ENCODE results near the gene RAC2. TPM values are rescaled to one million over a fixed set of nuclear protein-coding genes. Genes with fewer than 3 reads are reported as not detected.

The RAC2 gene
- total RNA-seq, 1 experiment from 2014 or later: 9.4 TPM

GRCh38 chr22:37218771-37219411 lies 25.2 kb downstream of the RAC2 start:
- DNase-seq: no peak
- Histone ChIP-seq H3K36me3 (replicated peaks; ENCODE audit: control insufficient read depth, insufficient read depth, low read length) (no peaks in the 10 kb centered on the region), H3K27me3 (ENCODE audit: control insufficient read depth, insufficient read depth, low read length) (no peaks in the 10 kb centered on the region), H3K4me3 (ENCODE audit: insufficient read depth, low read depth, low read length) (no peak overlapping the region)

- DNase-seq: no peak
- H3K4me3 ChIP-seq (ENCODE audit: insufficient read depth, low read depth, low read length): no peak overlapping the region
- no peaks in the 10 kb centered on the region for H3K27me3 ChIP-seq (ENCODE audit: control insufficient read depth, insufficient read depth, low read length)
- no peaks in the 10 kb centered on the region for H3K36me3 ChIP-seq (replicated peaks; ENCODE audit: control insufficient read depth, insufficient read depth, low read length)
Observed at GRCh38 chr22:37218399-37218770, 25.7 kb downstream of the RAC2 start.

GRCh38 chr22:37215890-37216289 lies 28.2 kb downstream of the RAC2 start:
- Histone ChIP-seq H3K27me3 (ENCODE audit: control insufficient read depth, insufficient read depth, low read length) (no peaks in the 10 kb centered on the region), H3K4me3 (ENCODE audit: insufficient read depth, low read depth, low read length) (no peak overlapping the region), H3K36me3 (replicated peaks; ENCODE audit: control insufficient read depth, insufficient read depth, low read length) (no peaks in the 10 kb centered on the region)
- no peak for DNase-seq

GRCh38 chr22:37214731-37215030 lies 29.4 kb downstream of the RAC2 start:
- H3K27me3 ChIP-seq (ENCODE audit: control insufficient read depth, insufficient read depth, low read length): no peaks in the 10 kb centered on the region
- no peaks in the 10 kb centered on the region for H3K36me3 ChIP-seq (replicated peaks; ENCODE audit: control insufficient read depth, insufficient read depth, low read length)
- H3K4me3 ChIP-seq (ENCODE audit: insufficient read depth, low read depth, low read length): no peak overlapping the region
- no peak for DNase-seq

- Histone ChIP-seq H3K27me3 (ENCODE audit: control insufficient read depth, insufficient read depth, low read length) (no peaks in the 10 kb centered on the region), H3K4me3 (ENCODE audit: insufficient read depth, low read depth, low read length) (no peak overlapping the region), H3K36me3 (replicated peaks; ENCODE audit: control insufficient read depth, insufficient read depth, low read length) (no peaks in the 10 kb centered on the region)
- DNase-seq: no peak
Observed at GRCh38 chr22:37213941-37214730, 29.9 kb downstream of the RAC2 start.

- H3K36me3 ChIP-seq (replicated peaks; ENCODE audit: control insufficient read depth, insufficient read depth, low read length): no peaks in the 10 kb centered on the region
- no peak for DNase-seq
- no peaks in the 10 kb centered on the region for H3K27me3 ChIP-seq (ENCODE audit: control insufficient read depth, insufficient read depth, low read length)
- H3K4me3 ChIP-seq (ENCODE audit: insufficient read depth, low read depth, low read length): no peak overlapping the region
Observed at GRCh38 chr22:37213218-37213855, 30.7 kb downstream of the RAC2 start.

GRCh38 chr22:37212174-37212906 lies 31.7 kb downstream of the RAC2 start, which contains the start of gene SSTR3:
Gene SSTR3 (minus strand): TSS chr22:37212477. CDS start chr22:37207803, 4,674 bp downstream.
- Histone ChIP-seq H3K4me3 (ENCODE audit: insufficient read depth, low read depth, low read length) (no peak within 1 kb of the TSS; the same call in 1 of the 2 replicates), H3K27me3 (ENCODE audit: control insufficient read depth, insufficient read depth, low read length) (no peaks in the 10 kb centered on the region)

GRCh38 chr22:37211866-37212173 lies 32.2 kb downstream of the RAC2 start:
- no peak for DNase-seq
- no peaks in the 10 kb centered on the region for H3K27me3 ChIP-seq (ENCODE audit: control insufficient read depth, insufficient read depth, low read length)
- no peak overlapping the region for H3K4me3 ChIP-seq (ENCODE audit: insufficient read depth, low read depth, low read length)
- no peaks in the 10 kb centered on the region for H3K36me3 ChIP-seq (replicated peaks; ENCODE audit: control insufficient read depth, insufficient read depth, low read length)

More at GRCh38 chr22:37212174-37212906, 31.7 kb downstream of the RAC2 start, which contains the start of gene SSTR3:
- DNase-seq: peak; percentile 82
- no peaks in the 10 kb centered on the region for H3K36me3 ChIP-seq (replicated peaks; ENCODE audit: control insufficient read depth, insufficient read depth, low read length)

- Histone ChIP-seq H3K36me3 (replicated peaks; ENCODE audit: control insufficient read depth, insufficient read depth, low read length) (no peaks in the 10 kb centered on the region), H3K27me3 (ENCODE audit: control insufficient read depth, insufficient read depth, low read length) (no peaks in the 10 kb centered on the region), H3K4me3 (ENCODE audit: insufficient read depth, low read depth, low read length) (no peak overlapping the region)
- no peak for DNase-seq
Observed at GRCh38 chr22:37211075-37211865, 32.8 kb downstream of the RAC2 start.

GRCh38 chr22:37210041-37210803 lies 33.8 kb downstream of the RAC2 start:
- Histone ChIP-seq H3K27me3 (ENCODE audit: control insufficient read depth, insufficient read depth, low read length) (no peaks in the 10 kb centered on the region), H3K4me3 (ENCODE audit: insufficient read depth, low read depth, low read length) (no peak overlapping the region), H3K36me3 (replicated peaks; ENCODE audit: control insufficient read depth, insufficient read depth, low read length) (no peaks in the 10 kb centered on the region)
- DNase-seq: no peak

GRCh38 chr22:37209140-37209845 lies 34.8 kb downstream of the RAC2 start:
- Histone ChIP-seq H3K27me3 (ENCODE audit: control insufficient read depth, insufficient read depth, low read length) (peaks cover 1% of the 10 kb centered on the region; the same call in 1 of the 2 replicates), H3K4me3 (ENCODE audit: insufficient read depth, low read depth, low read length) (no peak overlapping the region), H3K36me3 (replicated peaks; ENCODE audit: control insufficient read depth, insufficient read depth, low read length) (no peaks in the 10 kb centered on the region)
- DNase-seq: no peak

- Histone ChIP-seq H3K4me3 (ENCODE audit: insufficient read depth, low read depth, low read length) (no peak overlapping the region), H3K36me3 (replicated peaks; ENCODE audit: control insufficient read depth, insufficient read depth, low read length) (no peaks in the 10 kb centered on the region), H3K27me3 (ENCODE audit: control insufficient read depth, insufficient read depth, low read length) (peaks cover 1% of the 10 kb centered on the region; the same call in 1 of the 2 replicates)
- DNase-seq: no peak
Observed at GRCh38 chr22:37208401-37209139, 35.5 kb downstream of the RAC2 start.

Data from H7 (cell line).